Effector memory CD4-positive, alpha-beta T cell (primary cell): Measurements from ENCODE around the gene BRIP1.

Experiments
- DNase-seq, 3 donors: peaks; one replicate each; pipeline ENCODE4 v3.0.0-alpha.2; 2020
- H3K27ac ChIP-seq: 2 replicates; pipeline ENCODE4 v1.7.0; 2013; ENCODE audit warnings: mild to moderate bottlenecking, low read length, moderate library complexity; ENCODE audit not compliant: insufficient read depth, poor library complexity, severe bottlenecking
- H3K27me3 ChIP-seq: replicated peaks from 2 replicates; pipeline ENCODE4 v1.7.0; 2013; ENCODE audit warnings: mild to moderate bottlenecking, low read length; ENCODE audit not compliant: insufficient read depth, control insufficient read depth, poor library complexity, severe bottlenecking
- H3K36me3 ChIP-seq: 2 replicates; pipeline ENCODE4 v1.7.0; 2013; ENCODE audit warnings: mild to moderate bottlenecking, low read length, moderate library complexity; ENCODE audit not compliant: control insufficient read depth, insufficient read depth
- H3K4me1 ChIP-seq: 2 replicates; pipeline ENCODE4 v1.7.0; 2013; ENCODE audit warnings: low read length, mild to moderate bottlenecking; ENCODE audit not compliant: control insufficient read depth, insufficient read depth, poor library complexity, severe bottlenecking
- H3K4me3 ChIP-seq: 2 replicates; pipeline ENCODE4 v1.7.0; 2013; ENCODE audit warnings: low read length, low read depth, mild to moderate bottlenecking; ENCODE audit not compliant: insufficient read depth, poor library complexity, severe bottlenecking
- H3K9me3 ChIP-seq: 2 replicates; pipeline ENCODE4 v1.7.0; 2013; ENCODE audit warnings: mild to moderate bottlenecking, low read length, moderate library complexity; ENCODE audit not compliant: control insufficient read depth

The BRIP1 gene

GRCh38 chr17:61847659-61848058 lies 15.7 kb downstream of the BRIP1 start:
- H3K27me3 ChIP-seq, result no peaks in the 10 kb centered on the region
- no peak overlapping the region for H3K27ac ChIP-seq
- H3K9me3 ChIP-seq, result no peaks in the 10 kb centered on the region
- H3K36me3 ChIP-seq, result no peaks in the 10 kb centered on the region
- no peaks in the 10 kb centered on the region for H3K4me1 ChIP-seq
- H3K4me3 ChIP-seq, result no peak overlapping the region
- DNase-seq, result no peak

- no peak overlapping the region for H3K4me3 ChIP-seq
- no peak overlapping the region for H3K27ac ChIP-seq
- no peaks in the 10 kb centered on the region for H3K27me3 ChIP-seq
- no peaks in the 10 kb centered on the region for H3K9me3 ChIP-seq
- DNase-seq, result no peak
- H3K36me3 ChIP-seq, result no peaks in the 10 kb centered on the region
- H3K4me1 ChIP-seq, result no peaks in the 10 kb centered on the region
Measured at GRCh38 chr17:61846761-61847375, 16.5 kb downstream of the BRIP1 start.

GRCh38 chr17:61846088-61846487 lies 17.2 kb downstream of the BRIP1 start:
- no peaks in the 10 kb centered on the region for H3K27me3 ChIP-seq
- H3K36me3 ChIP-seq, result no peaks in the 10 kb centered on the region
- H3K4me1 ChIP-seq, result no peaks in the 10 kb centered on the region
- no peak overlapping the region for H3K4me3 ChIP-seq
- no peak overlapping the region for H3K27ac ChIP-seq
- no peak for DNase-seq
- H3K9me3 ChIP-seq, result no peaks in the 10 kb centered on the region

- no peaks in the 10 kb centered on the region for H3K36me3 ChIP-seq
- H3K27me3 ChIP-seq, result no peaks in the 10 kb centered on the region
- H3K9me3 ChIP-seq, result no peaks in the 10 kb centered on the region
- no peak for DNase-seq
- H3K4me1 ChIP-seq, result no peaks in the 10 kb centered on the region
- no peak overlapping the region for H3K4me3 ChIP-seq
- no peak overlapping the region for H3K27ac ChIP-seq
Measured at GRCh38 chr17:61843435-61843834, 19.9 kb downstream of the BRIP1 start.

- H3K4me1 ChIP-seq, result no peaks in the 10 kb centered on the region
- H3K36me3 ChIP-seq, result no peaks in the 10 kb centered on the region
- H3K9me3 ChIP-seq, result no peaks in the 10 kb centered on the region
- DNase-seq, result no peak
- no peaks in the 10 kb centered on the region for H3K27me3 ChIP-seq
- H3K27ac ChIP-seq, result no peak overlapping the region
- no peak overlapping the region for H3K4me3 ChIP-seq
Measured at GRCh38 chr17:61842899-61843298, 20.4 kb downstream of the BRIP1 start.

- no peaks in the 10 kb centered on the region for H3K27me3 ChIP-seq
- DNase-seq, result no peak
- H3K4me3 ChIP-seq, result no peak overlapping the region
- no peaks in the 10 kb centered on the region for H3K9me3 ChIP-seq
- H3K27ac ChIP-seq, result no peak overlapping the region
- no peaks in the 10 kb centered on the region for H3K36me3 ChIP-seq
- no peaks in the 10 kb centered on the region for H3K4me1 ChIP-seq
Measured at GRCh38 chr17:61839300-61839786, 24.0 kb downstream of the BRIP1 start.

- Histone ChIP-seq H3K4me3 (no peak overlapping the region), H3K9me3 (no peaks in the 10 kb centered on the region), H3K4me1 (no peaks in the 10 kb centered on the region), H3K27me3 (no peaks in the 10 kb centered on the region), H3K27ac (no peak overlapping the region), H3K36me3 (no peaks in the 10 kb centered on the region)
- peak; percentile 9 to 31 (median 20) for DNase-seq
Measured at GRCh38 chr17:61837175-61838051, 25.9 kb downstream of the BRIP1 start.

GRCh38 chr17:61836266-61837174 lies 26.8 kb downstream of the BRIP1 start:
- Histone ChIP-seq H3K4me3 (no peak overlapping the region), H3K27ac (no peak overlapping the region), H3K36me3 (no peaks in the 10 kb centered on the region), H3K4me1 (no peaks in the 10 kb centered on the region), H3K9me3 (no peaks in the 10 kb centered on the region), H3K27me3 (no peaks in the 10 kb centered on the region)
- no peak for DNase-seq

GRCh38 chr17:61835606-61836005 lies 27.7 kb downstream of the BRIP1 start:
- H3K4me3 ChIP-seq, result no peak overlapping the region
- DNase-seq, result no peak
- H3K27ac ChIP-seq, result no peak overlapping the region
- H3K36me3 ChIP-seq, result no peaks in the 10 kb centered on the region
- H3K9me3 ChIP-seq, result no peaks in the 10 kb centered on the region
- H3K4me1 ChIP-seq, result no peaks in the 10 kb centered on the region
- H3K27me3 ChIP-seq, result no peaks in the 10 kb centered on the region
